ENCODE measurements around the gene DOCK4.

- no peak for TF ChIP-seq CTCF (conservative IDR thresholded peaks at IDR 0.05; ENCODE audit: low read length)
- TF ChIP-seq EZH2phosphoT487 (IDR thresholded peaks at IDR 0.05; ENCODE audit: borderline replicate concordance), result no peak
Measured at GRCh38 chr7:112161253-112162141, 44.7 kb downstream of the DOCK4 start.
